HG02885 (cell line): ENCODE results near the gene PLPPR3.

ENCODE experiments used
- ATAC-seq: cut with Tn5 transposase; IDR thresholded peaks from one replicate; pipeline ENCODE4 v1.9.1; 2021; ENCODE audit warnings: mild to moderate bottlenecking; ENCODE audit not compliant: unreplicated experiment, poor library complexity

PLPPR3 gene

GRCh38 chr19:810883-811489 lies 10.8 kb downstream of the PLPPR3 start:
- ATAC-seq: no peak

- no peak for ATAC-seq
Observed at GRCh38 chr19:810077-810855, 11.5 kb downstream of the PLPPR3 start.

- no peak for ATAC-seq
Observed at GRCh38 chr19:808423-808775, 13.4 kb downstream of the PLPPR3 start.

- ATAC-seq: no peak
Observed at GRCh38 chr19:807627-808422, 13.9 kb downstream of the PLPPR3 start.

GRCh38 chr19:806815-807421 lies 14.8 kb downstream of the PLPPR3 start:
- ATAC-seq: no peak

GRCh38 chr19:805600-806550 lies 15.9 kb downstream of the PLPPR3 start:
- no peak for ATAC-seq

GRCh38 chr19:805166-805551 lies 16.6 kb downstream of the PLPPR3 start:
- ATAC-seq: no peak

GRCh38 chr19:804419-805165 lies 17.2 kb downstream of the PLPPR3 start:
- no peak for ATAC-seq

- ATAC-seq: no peak
Observed at GRCh38 chr19:803686-804418, 17.9 kb downstream of the PLPPR3 start.

- ATAC-seq: no peak
Observed at GRCh38 chr19:803099-803561, 18.6 kb downstream of the PLPPR3 start.

- ATAC-seq: no peak
Observed at GRCh38 chr19:802498-803098, 19.2 kb downstream of the PLPPR3 start.

GRCh38 chr19:801861-802497 lies 19.8 kb downstream of the PLPPR3 start:
- no peak for ATAC-seq

- ATAC-seq: no peak
Observed at GRCh38 chr19:801030-801860, 20.5 kb downstream of the PLPPR3 start.

- no peak for ATAC-seq
Observed at GRCh38 chr19:800360-801029, 21.3 kb downstream of the PLPPR3 start.

GRCh38 chr19:799076-799881 lies 22.5 kb downstream of the PLPPR3 start:
- no peak for ATAC-seq
